Naive thymus-derived CD8-positive, alpha-beta T cell (primary cell): ENCODE data around the gene GH1. TPM values are rescaled to one million over a fixed set of nuclear protein-coding genes. Genes with fewer than 3 reads are reported as not detected.
"Not testable (repeated sequence)": the region's sequence is repeated elsewhere in the genome, so short reads cannot be mapped to it uniquely, and the experiment has no call there.

Experiments used
- ATAC-seq, 2 donors: fragments of 150-1000 bp; cut with Tn5 transposase in 1 of 2; sonication (Bioruptor Pico), chemical (Tn5 transposase) in 1 of 2; 1 replicate in 1 of 2; 2 replicates in 1 of 2; pipeline ENCODE4 v1.10.0; 2021; ENCODE audit warnings: mild to moderate bottlenecking in 2 of 2, moderate library complexity in 2 of 2
- POLR2A ChIA-PET: fragments of 350-600 bp; sonication (Branson Sonifier 250); formaldehyde crosslinking; loops from one replicate; lab custom pipeline; 2021; ENCODE audit warnings: antibody characterized with exemption; lab: Charles Lee
- DNase-seq, 10 donors: peaks; one replicate each; pipeline versions ENCODE4 v3.0.0 to v3.0.0-alpha.2; 2020 to 2022
- H3K27ac Mint-ChIP-seq, 10 donors: one replicate each; pipeline ENCODE4 v1.8.0; 2020 to 2022; ENCODE audit warnings: mild to moderate bottlenecking in 10 of 10, mixed read lengths in 10 of 10, moderate library complexity in 4 of 10, inconsistent platforms in 1 of 10
- H3K27me3 Mint-ChIP-seq, 5 donors: one replicate each; pipeline ENCODE4 v1.8.0; 2021 to 2022; ENCODE audit warnings: mixed read lengths in 5 of 5
- H3K36me3 Mint-ChIP-seq, 3 donors: one replicate each; pipeline ENCODE4 v1.8.0; 2020 to 2022; ENCODE audit warnings: mixed read lengths in 3 of 3, mild to moderate bottlenecking in 2 of 3, inconsistent platforms in 1 of 3
- H3K4me1 Mint-ChIP-seq, 4 donors: one replicate each; pipeline ENCODE4 v1.8.0; 2021 to 2022; ENCODE audit warnings: mixed read lengths in 4 of 4
- H3K4me3 Mint-ChIP-seq, 10 donors: one replicate each; pipeline ENCODE4 v1.8.0; 2020 to 2022; ENCODE audit warnings: mild to moderate bottlenecking in 10 of 10, mixed read lengths in 10 of 10, moderate library complexity in 6 of 10, inconsistent platforms in 1 of 10
- H3K9me3 Mint-ChIP-seq, 9 donors: one replicate each; pipeline ENCODE4 v1.8.0; 2020 to 2022; ENCODE audit warnings: mixed read lengths in 9 of 9, mild to moderate bottlenecking in 3 of 9, inconsistent platforms in 1 of 9, moderate library complexity in 1 of 9
- polyA plus RNA-seq, 3 donors: library from polyadenylated mRNA; unstranded; fragments of 300-500 nt; fragmentation: Illumina TruSeq; gene quantifications; one replicate each; pipeline ENCODE4 v1.2.3, GENCODE V29; 2021
- total RNA-seq, 8 experiments: library from RNA in 2 of 8; stranded (reverse) in 2 of 8; gene quantifications; one replicate each; pipeline ENCODE4 v1.2.3 and lab custom pipeline; 2021 to 2026

The GH1 gene
- total and polyA plus RNA-seq, 5 experiments from 2014 or later = not detected

DNA sequence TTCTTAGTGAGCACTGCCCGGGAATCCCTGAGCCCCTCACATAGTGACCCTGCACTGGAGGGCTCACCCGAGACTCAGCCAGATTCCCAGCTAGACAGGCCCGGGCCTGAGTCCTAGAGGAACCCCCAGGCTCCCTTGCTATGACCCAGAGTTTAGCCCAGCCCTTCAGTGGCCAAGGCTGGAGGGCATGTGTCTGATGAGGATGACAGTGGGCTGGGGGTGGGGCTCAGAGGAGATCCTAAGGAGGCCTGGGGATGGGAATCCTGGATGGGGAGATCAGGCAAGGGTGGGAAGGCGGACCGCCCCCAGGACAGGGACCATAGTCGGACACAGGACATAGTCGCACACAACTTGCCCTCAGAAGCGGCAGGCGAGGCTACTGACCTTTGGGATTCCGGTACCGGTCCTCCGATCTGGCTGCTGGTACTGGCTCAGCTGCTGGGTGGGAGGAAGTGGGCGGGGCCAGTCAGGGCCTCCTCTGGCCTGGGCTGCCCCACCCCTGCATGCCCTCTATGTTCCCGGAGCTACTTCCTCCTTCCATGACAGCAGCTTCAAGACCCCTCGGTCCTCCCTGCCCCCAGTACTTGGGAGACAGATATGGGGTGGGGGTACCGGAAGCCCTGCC lies 12.4 kb upstream of the GH1 start:
- Mint-ChIP-seq H3K9me3 (no peaks in the 10 kb centered on the region), H3K4me3 (peak overlapping the region; percentile 87 to 94 (median 93)), H3K36me3 (peaks cover 0 to 3% (median 0%) of the 10 kb centered on the region in 3 donors), H3K27ac (peak overlapping the region; percentile 53 to 94 (median 92)), H3K27me3 (no peaks in the 10 kb centered on the region), H3K4me1 (peaks cover 15 to 56% (median 29%) of the 10 kb centered on the region in 4 donors)
- DNase-seq (peak in 9 of 10 donors; percentile 28 to 79 (median 51)), ATAC-seq (peak; percentile 76 to 78)
- POLR2A ChIA-PET = interaction anchor here (0.6 to 6.2 kb wide), 10 partner anchors 11 to 576 kb away, joined by 3 to 47 read pairs (median 4); partner anchors contain the start of genes CEP95 and ICAM2

DNA sequence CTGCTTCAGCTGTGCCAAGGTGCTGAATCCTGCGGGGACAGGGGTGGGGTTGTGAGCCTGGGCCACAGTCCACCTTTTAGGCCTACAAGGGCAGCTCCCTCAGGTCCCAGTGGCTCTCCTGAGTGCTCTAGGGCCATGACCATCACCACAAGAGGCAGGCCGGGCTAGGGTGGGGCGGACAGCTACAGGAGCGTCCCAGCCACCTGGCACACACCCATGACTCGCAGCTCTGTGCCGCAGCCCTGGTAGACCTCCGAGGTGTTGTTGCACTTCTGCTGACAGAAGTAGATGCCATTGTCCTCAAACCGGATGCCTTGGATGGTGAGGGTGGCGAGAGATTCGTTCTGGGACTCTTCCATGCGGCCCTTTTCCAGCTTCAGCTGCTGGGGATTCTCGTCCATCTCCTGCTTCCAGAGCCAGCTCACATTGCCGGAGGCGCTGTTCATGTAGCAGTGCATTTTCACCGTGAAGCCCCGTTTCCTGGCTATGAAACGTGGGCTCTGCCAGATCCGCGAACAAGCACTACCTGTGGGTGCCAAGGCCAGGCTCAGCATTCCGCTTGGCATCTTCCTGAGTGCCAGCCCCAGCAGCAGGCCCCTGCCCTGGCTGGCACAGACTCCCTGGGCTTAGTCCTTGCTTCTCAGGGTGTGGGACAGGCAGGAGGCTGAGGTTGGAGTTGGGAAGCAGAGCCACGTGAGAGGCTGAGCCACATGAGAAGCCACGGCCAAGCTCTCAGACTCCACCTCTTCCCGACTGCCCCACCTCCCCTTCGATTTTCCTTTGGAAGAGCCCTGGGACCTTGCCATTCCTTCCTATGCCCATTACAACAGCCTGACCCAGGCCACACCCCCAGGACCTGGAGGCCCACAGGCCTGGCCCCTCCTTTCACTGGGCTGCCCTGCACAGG lies 11.5 kb upstream of the GH1 start:
- Mint-ChIP-seq H3K9me3 (no peaks in the 10 kb centered on the region), H3K27ac (peak overlapping the region in 7 of 10 donors; percentile 18 to 92 (median 90)), H3K4me3 (peak overlapping the region in 8 of 10 donors; percentile 87 to 94 (median 93)), H3K27me3 (no peaks in the 10 kb centered on the region), H3K4me1 (peaks cover 15 to 56% (median 29%) of the 10 kb centered on the region in 4 donors), H3K36me3 (peaks cover 0 to 3% (median 0%) of the 10 kb centered on the region in 3 donors)
- ATAC-seq (no peak), DNase-seq (no peak)
- POLR2A ChIA-PET = interaction anchor here (1.3 to 6.2 kb wide), 2 partner anchors 16 to 104 kb away, joined by 3 to 47 read pairs; no protein-coding TSS in a partner anchor

DNA sequence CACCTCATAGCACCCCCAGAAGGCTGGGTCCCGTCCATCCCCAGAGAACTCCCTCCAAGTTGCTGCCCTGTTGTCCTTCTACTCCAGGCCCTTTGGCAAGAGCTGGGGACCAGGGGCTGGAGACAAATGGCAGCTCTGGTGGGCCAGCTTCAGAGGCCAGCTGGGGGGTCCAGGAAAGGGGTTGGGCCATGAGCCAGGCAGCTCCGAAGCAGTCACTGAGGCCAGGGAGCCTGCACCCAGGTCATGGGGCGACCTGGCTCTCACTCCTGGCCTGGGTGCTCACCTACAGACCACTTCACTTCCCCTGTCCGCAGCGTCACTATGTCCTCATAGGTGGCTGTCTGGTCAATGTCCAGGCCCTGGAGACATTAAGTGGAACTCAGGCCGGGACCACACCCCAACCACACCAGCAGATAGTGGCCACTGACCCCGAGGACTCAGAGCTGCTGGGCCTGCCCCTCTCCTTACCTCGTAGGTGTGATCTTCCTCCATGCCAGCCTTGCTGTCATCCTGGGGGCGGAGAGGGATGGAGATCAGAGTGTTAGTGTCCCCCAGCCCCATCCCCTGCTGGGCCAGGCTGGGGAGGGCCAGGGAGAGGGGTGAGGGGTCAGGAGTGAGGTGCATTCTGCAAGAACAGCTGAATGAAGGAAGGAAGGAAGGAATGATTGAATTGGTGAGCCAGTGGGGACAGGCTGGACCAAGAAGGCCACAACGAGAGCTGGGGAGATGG lies 10.5 kb upstream of the GH1 start:
- Mint-ChIP-seq H3K27ac (peak overlapping the region in 2 of 10 donors; percentile 71 to 85), H3K36me3 (peaks cover 0 to 3% (median 0%) of the 10 kb centered on the region in 3 donors), H3K9me3 (no peaks in the 10 kb centered on the region), H3K4me3 (peak overlapping the region in 4 of 10 donors; percentile 38 to 76 (median 60)), H3K27me3 (no peaks in the 10 kb centered on the region), H3K4me1 (peaks cover 15 to 58% (median 29%) of the 10 kb centered on the region in 4 donors)
- POLR2A ChIA-PET = interaction anchor here (6.2 kb wide), 1 partner anchor 17 kb away, joined by 47 read pairs; no protein-coding TSS in a partner anchor
- ATAC-seq (no peak), DNase-seq (no peak)

DNA sequence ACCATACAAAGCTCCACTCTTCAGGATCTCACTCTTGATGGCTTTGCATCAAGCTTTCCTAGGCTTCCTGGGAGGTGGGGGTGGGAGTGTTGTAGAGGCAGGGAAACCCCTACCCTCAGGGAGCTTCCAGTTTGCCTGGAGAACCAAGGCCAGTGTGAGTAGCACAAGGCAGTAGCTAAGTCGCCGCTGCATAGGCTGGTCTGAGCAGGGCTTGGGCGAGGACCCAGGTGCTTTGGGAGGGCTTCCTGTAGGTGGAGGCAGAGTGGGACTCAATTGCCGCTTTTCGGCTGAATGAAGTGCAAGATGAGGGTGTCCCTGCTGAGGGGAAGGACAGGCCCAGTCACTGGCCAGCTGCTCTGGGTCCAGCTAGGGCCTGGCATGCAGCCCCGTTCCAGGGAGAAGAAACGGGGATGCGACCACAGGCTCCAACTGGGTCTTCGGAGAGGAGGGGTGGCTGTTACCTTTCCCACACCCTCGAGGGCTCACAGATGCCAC lies 9.6 kb upstream of the GH1 start:
- Mint-ChIP-seq H3K4me1 (peaks cover 14 to 54% (median 28%) of the 10 kb centered on the region in 4 donors), H3K9me3 (no peaks in the 10 kb centered on the region), H3K27ac (peak overlapping the region in 4 of 10 donors; percentile 8 to 72 (median 28)), H3K4me3 (peak overlapping the region in 1 of 10 donors; percentile 76), H3K36me3 (peaks cover 0 to 3% (median 0%) of the 10 kb centered on the region in 3 donors), H3K27me3 (no peaks in the 10 kb centered on the region)
- no peak for ATAC-seq
- POLR2A ChIA-PET = interaction anchor here (6.2 kb wide), 1 partner anchor 18 kb away, joined by 47 read pairs; no protein-coding TSS in a partner anchor
- no peak for DNase-seq

DNA sequence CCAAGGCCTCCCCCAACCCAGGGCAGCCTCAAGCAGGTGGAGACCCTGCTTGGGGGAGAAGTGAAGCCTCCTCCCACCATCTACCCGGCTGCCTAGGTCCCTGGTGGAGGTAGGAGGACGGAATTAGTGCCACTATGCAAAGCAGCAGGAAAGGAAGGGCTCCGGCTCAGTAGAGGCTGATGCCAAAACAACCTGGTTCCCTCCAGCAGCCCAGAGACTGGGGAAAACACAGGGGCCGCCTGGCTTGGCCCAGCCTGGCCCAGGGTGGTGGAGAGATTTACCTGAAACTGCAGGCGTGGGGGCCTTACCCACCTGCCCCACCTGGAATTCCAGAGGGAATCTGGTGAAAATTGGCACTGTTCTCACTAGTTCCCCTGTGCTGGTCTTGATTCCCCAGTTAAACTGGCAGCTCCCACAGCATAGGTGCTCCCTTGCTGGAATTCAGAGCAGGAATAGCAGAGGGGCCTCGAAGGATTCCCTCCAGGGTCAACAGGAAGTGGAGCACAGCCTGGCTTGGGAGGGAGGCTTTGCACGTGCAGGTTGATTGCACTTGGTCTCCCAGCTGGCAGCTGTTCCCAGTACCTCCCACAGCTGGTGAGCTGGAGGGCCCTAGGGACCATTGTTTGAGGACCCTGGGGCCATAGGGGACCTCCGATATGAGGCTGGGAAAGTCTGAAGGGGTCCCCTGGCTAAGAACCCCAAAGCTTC lies 9.0 kb upstream of the GH1 start:
- Mint-ChIP-seq H3K27ac (peak overlapping the region in 2 of 10 donors; percentile 30 to 72), H3K4me3 (peak overlapping the region in 2 of 10 donors; percentile 14 to 76), H3K9me3 (no peaks in the 10 kb centered on the region), H3K36me3 (peaks cover 0 to 3% (median 0%) of the 10 kb centered on the region in 3 donors), H3K4me1 (peaks cover 11 to 54% (median 24%) of the 10 kb centered on the region in 4 donors), H3K27me3 (no peaks in the 10 kb centered on the region)
- no peak for ATAC-seq
- POLR2A ChIA-PET = interaction anchor here (1.8 kb wide), 1 partner anchor 19 kb away, joined by 8 read pairs; no protein-coding TSS in a partner anchor
- DNase-seq = no peak

DNA sequence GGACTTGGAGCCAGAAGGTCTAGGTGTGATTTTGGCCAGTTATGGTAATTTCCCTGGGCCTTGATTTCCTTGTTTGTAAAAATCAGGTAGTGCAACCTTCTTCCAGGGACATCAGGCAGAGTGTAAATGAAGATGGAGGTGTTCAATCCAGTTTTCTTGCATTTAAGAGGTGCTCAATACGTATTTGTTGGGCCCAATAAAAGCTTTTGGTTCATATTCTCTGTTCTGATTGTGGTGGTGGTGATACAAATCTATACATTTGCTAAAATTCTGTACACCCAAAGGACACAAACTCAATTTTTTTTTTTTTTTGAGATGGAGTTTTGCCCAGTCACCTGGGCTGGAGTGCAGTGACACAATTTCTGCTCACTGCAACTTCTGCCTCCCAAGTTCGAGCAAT lies 7.5 kb upstream of the GH1 start:
- no peak overlapping the region for H3K4me3 Mint-ChIP-seq
- POLR2A ChIA-PET = interaction anchor here (1.8 kb wide), 1 partner anchor 20 kb away, joined by 8 read pairs; no protein-coding TSS in a partner anchor
- peaks cover 0 to 3% (median 0%) of the 10 kb centered on the region in 3 donors for H3K36me3 Mint-ChIP-seq
- peak overlapping the region in 3 of 10 donors; percentile 1 to 75 (median 13) for H3K27ac Mint-ChIP-seq
- peaks cover 7 to 50% (median 10%) of the 10 kb centered on the region in 4 donors for H3K4me1 Mint-ChIP-seq
- no peaks in the 10 kb centered on the region for H3K27me3 Mint-ChIP-seq
- H3K9me3 Mint-ChIP-seq = no peaks in the 10 kb centered on the region
- ATAC-seq = no peak
- no peak for DNase-seq

DNA sequence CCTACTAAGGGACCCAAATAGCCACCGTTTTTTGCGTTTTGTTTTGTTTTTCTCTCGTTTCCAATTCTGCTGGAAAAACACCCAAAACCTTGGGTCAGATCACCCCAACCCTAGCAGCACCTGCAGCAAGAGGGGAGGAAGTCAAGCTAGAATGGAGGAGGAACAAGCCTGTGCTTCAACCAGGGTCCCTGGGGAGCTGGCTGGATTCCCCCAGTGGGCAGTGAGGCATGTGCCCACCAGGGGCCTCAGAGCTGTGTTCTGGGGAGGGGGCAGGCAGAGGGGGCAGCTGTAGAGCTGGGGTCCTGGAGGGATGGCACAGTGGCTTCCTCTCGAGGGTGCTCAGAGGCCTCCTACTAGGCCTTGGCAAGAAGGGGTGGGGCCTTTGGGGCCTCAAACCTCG lies 7.0 kb upstream of the GH1 start:
- Mint-ChIP-seq H3K4me1 (peaks cover 3 to 51% (median 5%) of the 10 kb centered on the region in 4 donors), H3K27ac (peak overlapping the region in 2 of 10 donors; percentile 14 to 75), H3K27me3 (no peaks in the 10 kb centered on the region), H3K9me3 (no peaks in the 10 kb centered on the region), H3K4me3 (peak overlapping the region in 1 of 10 donors; percentile 36), H3K36me3 (peaks cover 0 to 3% (median 0%) of the 10 kb centered on the region in 3 donors)
- peak in 1 of 10 donors; percentile 54 for DNase-seq
- POLR2A ChIA-PET = interaction anchor here (1.1 kb wide), 1 partner anchor 95 kb away, joined by 3 read pairs; the partner anchor contains the start of gene ICAM2
- peak in 1 of 2 donors; percentile 58 for ATAC-seq

DNA sequence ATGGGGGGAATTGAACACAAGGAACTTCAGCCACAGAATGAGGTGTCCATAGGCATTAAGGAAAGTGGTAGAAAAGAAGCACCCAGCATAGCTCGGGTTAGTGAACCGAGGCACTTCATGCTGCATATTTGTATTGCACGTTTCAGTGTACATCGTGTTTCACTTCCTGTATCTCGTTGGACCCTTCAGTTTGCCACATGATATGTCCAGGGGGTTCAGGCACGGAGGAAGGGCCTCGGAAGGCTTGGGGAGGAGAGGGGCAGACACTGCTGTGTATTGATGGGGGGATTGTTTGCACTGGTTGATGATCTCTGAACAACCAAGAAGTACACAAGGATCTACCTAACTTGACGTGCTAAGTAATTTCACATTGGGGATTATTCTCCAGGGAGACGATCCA lies 3.8 kb upstream of the GH1 start:
- Mint-ChIP-seq H3K4me1 (peaks cover 4 to 54% (median 9%) of the 10 kb centered on the region in 4 donors), H3K27ac (peak overlapping the region in 3 of 10 donors; percentile 60 to 87 (median 82)), H3K4me3 (peak overlapping the region in 2 of 10 donors; percentile 43 to 65)
- peak in 1 of 10 donors; percentile 19 for DNase-seq
- H3K27me3 Mint-ChIP-seq, H3K36me3 Mint-ChIP-seq, H3K9me3 Mint-ChIP-seq, POLR2A ChIA-PET, ATAC-seq: not testable (repeated sequence)

DNA sequence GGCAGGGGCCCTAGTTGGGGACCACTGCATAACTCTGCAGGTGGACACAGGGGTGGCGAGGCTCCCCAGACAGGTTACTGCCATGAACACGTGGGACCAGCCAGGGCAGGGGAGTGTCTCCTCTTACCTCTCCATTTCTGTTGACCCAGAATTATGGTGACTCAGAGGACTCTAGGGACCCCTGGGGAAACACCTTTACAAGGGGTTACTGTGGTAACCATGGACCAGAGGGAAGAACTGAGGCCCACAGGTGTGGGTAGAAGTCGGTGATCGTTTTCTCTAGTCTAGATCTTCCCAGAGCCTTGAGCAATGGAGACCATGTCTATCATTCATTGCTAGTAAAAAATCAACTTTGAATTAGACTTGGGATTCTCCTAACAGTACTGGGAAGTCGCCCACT lies 2.1 kb upstream of the GH1 start:
- H3K27me3 Mint-ChIP-seq, DNase-seq, H3K4me3 Mint-ChIP-seq, H3K9me3 Mint-ChIP-seq, H3K36me3 Mint-ChIP-seq, ATAC-seq: not testable (repeated sequence)
- Mint-ChIP-seq H3K4me1 (peaks cover 4 to 52% (median 9%) of the 10 kb centered on the region in 4 donors), H3K27ac (peak overlapping the region in 3 of 10 donors; percentile 11 to 36 (median 25))
- POLR2A ChIA-PET = interaction anchor here (2.3 kb wide), 1 partner anchor 105 kb away, joined by 14 read pairs; no protein-coding TSS in a partner anchor

DNA sequence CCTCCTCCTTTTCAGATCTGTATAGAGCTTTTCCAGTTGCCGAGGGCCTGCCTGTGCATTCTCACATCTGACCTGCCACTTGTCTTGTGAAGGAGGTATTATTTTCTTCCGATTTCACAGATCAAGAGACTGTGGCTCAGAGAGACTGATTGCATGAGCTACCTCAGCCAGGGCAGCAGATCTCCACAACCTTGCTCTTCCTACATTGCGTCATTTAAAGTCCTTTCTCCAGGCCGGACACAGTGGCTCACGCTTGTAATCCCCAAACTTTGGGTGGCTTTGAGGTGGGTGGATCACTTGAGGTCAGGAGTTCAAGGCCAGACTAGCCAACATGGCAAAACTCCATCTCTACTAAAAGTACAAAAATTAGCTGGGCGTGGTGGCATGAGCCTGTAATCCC lies 1.4 kb upstream of the GH1 start:
- Mint-ChIP-seq H3K4me1 (peaks cover 4 to 52% (median 9%) of the 10 kb centered on the region in 4 donors), H3K27ac (peak overlapping the region in 1 of 10 donors; percentile 72)
- not testable (repeated sequence) for H3K36me3 Mint-ChIP-seq, DNase-seq, ATAC-seq, H3K9me3 Mint-ChIP-seq, H3K4me3 Mint-ChIP-seq, H3K27me3 Mint-ChIP-seq
- POLR2A ChIA-PET = interaction anchor here (1.2 to 2.8 kb wide), 8 partner anchors 12 to 213 kb away, joined by 5 to 23 read pairs (median 8); partner anchors contain the start of genes CD79B and ICAM2
